Measurements from ENCODE around the gene PIERCE2.
"Not testable (repeated sequence)": the region's sequence is repeated elsewhere in the genome, so short reads cannot be mapped to it uniquely, and the experiment has no call there.

The PIERCE2 gene

GRCh38 chr15:55408012-55408928, at the start of gene PIERCE2, which contains the start of gene CCPG1:
Gene PIERCE2 (plus strand): TSS chr15:55408495. CDS start chr15:55408769, 274 bp downstream.
Gene CCPG1 (minus strand): TSS chr15:55408359. CDS start chr15:55389424, 18,935 bp downstream.
- DNase-seq (ENCODE audit: low read depth): peak; percentile 91

GRCh38 chr15:55360256-55360655, 48.0 kb upstream of the PIERCE2 start:
- no peak for DNase-seq (ENCODE audit: low read depth)

DNA sequence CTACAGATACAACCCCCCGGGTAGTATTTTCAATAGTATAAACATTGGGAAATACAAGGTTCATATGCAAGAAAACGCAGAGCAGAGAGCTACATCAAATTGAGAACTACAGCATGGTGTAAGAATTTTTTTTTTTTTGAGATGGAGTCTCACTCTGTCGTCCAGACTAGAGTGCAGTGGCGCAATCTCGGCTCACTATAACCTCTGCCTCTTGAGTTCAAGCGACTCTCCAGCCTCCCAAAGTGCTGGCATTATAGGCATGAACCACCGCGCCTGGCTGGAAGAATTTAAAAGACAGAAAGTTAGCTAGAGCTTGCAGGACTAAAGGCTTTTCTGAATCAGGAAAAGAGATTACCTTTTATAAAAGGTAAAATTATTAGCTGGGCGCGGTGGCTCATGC, 47.2 kb upstream of the PIERCE2 start:
- DNase-seq (ENCODE audit: low read depth): no peak

DNA sequence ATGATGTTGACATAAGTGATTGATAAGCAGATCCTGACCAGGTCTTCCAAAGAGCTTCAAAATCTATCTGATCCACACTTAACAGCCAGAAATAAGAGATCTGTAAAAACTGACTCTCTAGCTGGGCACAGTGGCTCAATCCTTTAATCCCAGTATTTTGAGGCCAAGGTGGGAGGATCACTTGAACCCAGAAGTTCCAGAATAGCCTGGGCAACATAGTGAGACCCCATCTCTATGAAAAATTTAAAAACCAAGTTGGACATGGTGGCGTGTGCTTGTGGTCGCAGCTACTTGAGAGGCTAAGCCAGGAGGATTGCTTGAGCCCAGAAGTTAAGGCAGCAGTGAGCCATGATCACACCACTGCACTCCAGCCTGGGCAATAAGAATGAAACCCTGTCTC, 45.7 kb upstream of the PIERCE2 start:
- no peak for DNase-seq (ENCODE audit: low read depth)

DNA sequence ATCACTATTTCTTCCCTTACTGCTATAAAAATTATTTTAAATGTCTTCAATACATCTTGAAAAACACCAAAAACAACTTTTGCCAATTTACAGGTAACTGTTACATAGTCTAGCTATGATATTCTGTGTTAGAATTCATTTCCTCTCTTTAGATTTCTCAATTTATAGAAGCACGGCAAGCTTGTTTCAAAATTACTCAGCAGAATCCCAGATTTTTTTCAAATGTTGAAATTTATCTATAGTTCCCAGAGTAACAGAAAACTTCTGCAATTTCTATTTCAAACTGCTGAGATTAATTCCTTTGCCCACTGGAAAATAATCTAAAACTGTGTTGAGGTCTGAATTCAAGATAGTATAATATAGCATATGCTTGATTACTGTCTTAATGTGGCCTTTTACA, 41.3 kb upstream of the PIERCE2 start:
- no peak for DNase-seq (ENCODE audit: low read depth)

DNA sequence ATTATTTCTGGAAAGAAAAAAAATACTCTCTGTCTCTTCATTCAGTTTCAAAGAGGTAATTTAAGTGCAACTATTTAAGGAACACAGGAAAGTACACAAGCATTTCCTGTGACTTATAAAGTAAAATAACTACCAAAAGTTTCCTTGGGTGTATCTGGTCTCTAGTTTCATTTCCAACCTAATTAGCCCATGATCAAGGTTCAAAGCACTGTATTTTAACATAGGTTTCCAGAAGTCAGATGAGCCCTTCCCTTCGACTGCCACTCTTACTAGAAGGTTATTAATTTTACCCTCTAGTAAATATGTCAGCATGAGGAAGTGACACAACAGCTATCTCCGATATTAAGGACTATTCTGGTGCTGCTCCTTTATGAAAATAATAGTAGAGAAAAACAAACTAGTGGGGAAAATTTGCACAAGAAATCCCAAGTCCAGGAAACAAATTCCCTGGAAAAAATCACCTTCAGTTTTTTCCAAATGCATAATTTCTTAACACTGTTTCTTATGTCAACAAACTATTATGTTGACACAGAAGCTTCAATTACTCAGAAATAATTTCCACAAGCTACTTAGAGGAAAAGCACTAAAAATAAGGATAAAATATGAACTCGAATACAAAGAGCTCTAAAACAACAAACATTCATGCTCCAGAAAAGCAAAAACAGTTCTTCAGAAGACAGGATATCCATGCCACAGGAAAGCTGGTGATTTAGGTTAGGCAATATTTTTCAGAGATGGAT, 35.4 kb upstream of the PIERCE2 start:
- DNase-seq (ENCODE audit: low read depth): no peak

GRCh38 chr15:55379095-55379494, 29.2 kb upstream of the PIERCE2 start:
- DNase-seq (ENCODE audit: low read depth): no peak

GRCh38 chr15:55381595-55381994, 26.7 kb upstream of the PIERCE2 start:
- no peak for DNase-seq (ENCODE audit: low read depth)

DNA sequence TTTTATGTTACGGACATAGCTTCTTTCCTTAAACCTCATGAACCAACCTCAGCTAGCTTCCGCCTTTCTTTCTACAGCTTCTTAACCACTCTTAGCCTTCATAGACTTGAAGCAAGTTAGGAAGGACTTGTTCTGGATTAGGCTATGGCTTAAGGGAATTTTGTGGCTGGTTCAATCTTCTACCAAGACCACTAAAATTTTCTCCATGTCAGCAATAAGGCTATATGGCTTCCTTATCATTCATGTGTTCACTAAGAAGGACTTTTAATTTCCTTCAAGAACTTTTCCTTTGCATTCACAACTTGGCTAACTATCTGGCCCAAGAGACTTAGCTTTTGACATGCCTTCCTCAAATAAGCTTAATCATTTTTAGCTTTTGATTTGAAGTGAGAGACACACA, 24.6 kb upstream of the PIERCE2 start:
- DNase-seq (ENCODE audit: low read depth): no peak

DNA sequence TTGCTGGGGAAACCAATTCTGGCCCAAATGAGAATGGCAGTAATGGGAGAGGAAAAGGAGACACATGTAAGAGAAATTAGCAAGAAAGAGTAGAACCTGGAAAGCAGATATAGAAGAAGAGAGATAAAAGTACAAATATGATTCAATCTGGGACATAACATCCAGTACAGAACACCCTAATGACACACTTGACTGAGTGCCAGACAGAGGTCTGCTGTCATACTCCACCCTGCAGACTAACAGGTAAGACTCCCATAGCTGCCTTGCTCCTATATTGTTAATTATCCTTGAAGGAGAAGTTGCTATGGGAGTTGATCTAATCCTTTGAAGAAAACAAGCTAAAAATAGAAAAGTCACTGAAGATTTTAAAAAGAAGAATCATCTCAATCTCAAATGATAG, 21.3 kb upstream of the PIERCE2 start:
- DNase-seq (ENCODE audit: low read depth): no peak

DNA sequence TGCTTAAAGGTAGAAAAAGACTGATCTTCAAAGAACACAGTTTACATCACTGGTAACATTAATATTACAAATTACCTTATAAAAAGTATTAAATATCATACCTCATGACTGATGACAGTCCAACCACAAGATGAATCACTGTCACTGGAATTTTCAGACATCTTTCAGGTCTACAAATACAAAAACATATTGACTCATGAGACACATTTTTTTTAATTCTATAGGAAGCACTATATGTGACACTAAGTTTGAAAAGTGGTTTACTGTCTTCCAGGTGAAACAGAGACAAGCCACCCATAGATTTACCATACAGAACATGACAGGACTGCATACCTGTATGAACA, 19.1 kb upstream of the PIERCE2 start:
- DNase-seq (ENCODE audit: low read depth): no peak

DNA sequence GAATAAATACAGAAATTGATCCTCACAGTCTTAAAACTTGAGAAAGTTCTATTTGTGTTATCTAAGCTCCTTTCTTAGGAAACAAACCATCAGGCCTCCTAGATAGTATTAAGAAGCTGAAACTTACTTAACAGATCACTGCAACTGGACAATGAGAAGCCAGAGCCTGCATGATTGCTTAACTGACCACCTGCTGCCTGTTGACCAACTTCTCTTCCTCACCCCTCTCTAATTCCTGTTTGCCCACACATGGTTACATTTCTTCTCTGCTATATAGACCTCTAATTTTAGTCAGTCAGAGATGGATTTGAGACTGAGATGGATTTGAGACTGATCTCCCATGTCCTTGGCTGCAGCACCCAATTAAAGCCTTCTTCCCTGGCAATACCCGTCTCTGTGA, 13.6 kb upstream of the PIERCE2 start:
- no peak for DNase-seq (ENCODE audit: low read depth)

GRCh38 chr15:55398243-55398642, 10.1 kb upstream of the PIERCE2 start:
- no peak for DNase-seq (ENCODE audit: low read depth)

- DNase-seq (ENCODE audit: low read depth): not testable (repeated sequence)
Measured at GRCh38 chr15:55400050-55400449, 8.2 kb upstream of the PIERCE2 start.

DNA sequence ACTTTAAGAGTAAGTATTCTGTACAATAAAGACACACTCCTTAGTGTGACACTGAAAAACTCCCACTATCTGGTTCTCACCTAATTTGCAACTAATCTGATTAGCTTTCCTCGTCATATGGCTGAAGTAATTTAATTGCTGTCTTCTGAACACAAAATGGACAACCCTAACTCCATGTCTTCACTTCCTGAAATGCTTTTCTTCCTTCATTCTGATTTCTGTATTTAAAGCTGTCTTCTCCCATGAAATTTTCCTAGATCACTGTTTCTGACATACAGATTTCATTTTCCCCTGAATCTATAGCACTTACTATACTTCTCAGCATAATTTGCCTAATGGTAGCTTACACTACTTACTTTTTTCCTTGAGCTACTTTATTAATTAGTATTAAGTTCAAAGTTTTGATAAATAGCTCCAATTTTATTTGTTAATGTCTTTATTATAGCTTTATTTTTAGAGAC, 6.5 kb upstream of the PIERCE2 start:
- no peak for DNase-seq (ENCODE audit: low read depth)

DNA sequence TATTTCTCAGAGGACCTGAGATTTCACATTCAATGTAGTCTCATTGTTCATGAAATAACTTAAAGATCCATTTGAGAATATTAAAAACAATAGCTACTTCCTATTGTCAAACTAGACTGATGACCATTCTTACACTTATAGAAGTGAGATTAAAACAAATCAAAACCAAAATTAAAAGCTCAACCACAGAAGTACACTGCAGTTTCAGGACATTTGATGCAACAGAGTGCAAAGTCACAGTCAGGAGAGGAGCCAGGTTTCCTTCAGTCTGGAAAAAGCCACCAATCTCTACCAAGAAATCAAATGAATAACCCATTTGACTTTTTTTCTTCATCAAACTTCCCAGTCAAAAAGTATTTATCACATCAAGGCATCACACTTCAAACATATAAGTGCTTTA, 5.6 kb upstream of the PIERCE2 start:
- no peak for DNase-seq (ENCODE audit: low read depth)

GRCh38 chr15:55403531-55403930, 4.8 kb upstream of the PIERCE2 start:
- DNase-seq (ENCODE audit: low read depth): no peak

GRCh38 chr15:55407498-55408011, 740 bp upstream of the PIERCE2 start:
- no peak for DNase-seq (ENCODE audit: low read depth)

DNA sequence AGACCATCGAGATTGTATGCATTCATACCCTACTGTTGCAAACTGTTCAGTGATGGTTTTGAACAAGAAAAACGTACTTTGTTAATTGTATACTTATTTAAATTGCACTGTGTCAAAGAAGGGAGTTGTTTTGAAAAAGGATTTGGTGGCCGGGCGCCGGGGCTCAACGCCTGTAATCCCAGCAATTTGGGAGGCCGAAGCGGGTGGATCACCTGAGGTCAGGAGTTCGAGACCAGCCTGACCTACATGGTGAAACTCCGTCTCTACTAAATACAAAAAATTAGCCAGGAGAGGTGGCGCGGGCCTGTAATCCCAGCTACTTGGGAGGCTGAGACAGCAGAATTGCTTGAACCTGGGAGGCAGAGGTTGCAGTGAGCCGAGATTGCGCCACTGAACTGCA, 681 bp downstream of the PIERCE2 start:
- DNase-seq (ENCODE audit: low read depth): not testable (repeated sequence)

- not testable (repeated sequence) for DNase-seq (ENCODE audit: low read depth)
Measured at GRCh38 chr15:55417678-55418077, 9.4 kb downstream of the PIERCE2 start.

- no peak for DNase-seq (ENCODE audit: low read depth)
Measured at GRCh38 chr15:55420171-55420866, 12.0 kb downstream of the PIERCE2 start.

DNA sequence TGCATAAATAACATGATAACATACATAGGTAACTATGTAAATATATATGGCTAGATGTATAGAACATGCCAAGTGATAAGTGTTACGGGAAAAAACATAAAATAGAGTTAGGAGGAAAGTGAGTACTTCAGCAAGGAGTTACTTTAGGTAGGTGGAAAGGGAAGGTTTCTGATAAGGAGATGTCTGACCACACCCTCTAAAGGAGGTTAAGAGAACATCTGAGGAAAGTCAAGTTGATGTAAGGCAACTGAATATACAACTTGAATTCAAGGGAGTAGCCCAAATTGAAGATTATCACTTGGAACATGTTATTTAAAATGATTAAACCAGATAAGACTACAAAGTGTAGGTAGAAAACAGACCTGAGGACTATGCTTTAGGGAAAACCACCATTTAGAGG, 13.8 kb downstream of the PIERCE2 start:
- DNase-seq (ENCODE audit: low read depth): no peak
